Measurements from ENCODE around the gene COL27A1. TPM values are rescaled to one million over a fixed set of nuclear protein-coding genes. Genes with fewer than 3 reads are reported as not detected.

Gene COL27A1
- total RNA-seq: 1 to 10 TPM; 1.0 to 5.7 (median 3.3) TPM

DNA sequence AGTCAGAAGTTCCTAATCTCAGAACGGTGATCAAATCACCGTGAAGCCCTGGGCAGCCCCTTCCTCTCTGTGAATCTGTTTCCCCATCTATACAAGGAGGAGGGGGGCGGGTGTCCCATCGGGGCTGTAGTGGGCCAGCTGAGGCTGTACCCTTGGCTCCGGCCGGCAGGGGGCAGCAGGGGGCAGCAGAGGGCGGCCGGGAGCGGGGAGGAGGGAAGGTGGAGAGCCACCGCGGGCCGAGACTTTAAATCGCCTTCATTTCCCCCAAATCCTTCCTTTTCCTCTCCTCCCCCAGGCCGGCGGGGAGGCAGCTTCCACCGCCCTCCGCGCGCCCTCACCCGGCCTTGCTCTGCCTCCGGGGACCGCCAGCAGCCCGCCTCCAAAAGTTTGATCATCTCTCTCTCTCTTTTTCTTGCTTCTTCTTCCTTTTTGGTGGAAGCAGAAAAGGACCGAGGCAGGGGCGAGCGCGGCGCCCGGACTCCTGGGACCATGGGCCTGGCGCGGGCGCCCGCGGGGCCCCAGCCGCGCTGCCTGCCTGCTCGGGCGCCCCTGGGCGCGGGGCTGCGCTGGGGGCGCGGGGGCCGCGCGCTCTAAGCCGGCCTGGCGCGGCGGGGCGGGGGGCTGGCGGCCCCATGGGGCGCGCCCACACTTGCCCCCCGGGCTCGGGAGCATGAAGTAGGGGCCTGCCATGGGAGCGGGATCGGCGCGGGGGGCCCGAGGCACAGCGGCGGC lies at the start of gene COL27A1:
Gene COL27A1 (plus strand): TSS at position 275 of the 732 bp plus-strand sequence. CDS start 414 bp downstream, at position 689.
- H3K27ac ChIP-seq: peak within 1 kb of the TSS in 3 of 4 donors; percentile 65 to 81 (median 73)
- TF ChIP-seq CTCF (IDR thresholded peaks at IDR 0.05) (peak in 3 of 4 experiments; percentile 89 to 99 (median 93)), POLR2AphosphoS5 (IDR thresholded peaks at IDR 0.05) (no peak), EP300 (IDR thresholded peaks at IDR 0.05) (no peak)
- peak within 1 kb of the TSS; percentile 54 to 66 for H3K4me3 ChIP-seq
- peaks cover 39% of the 10 kb centered on the region for H3K27me3 ChIP-seq
- ATAC-seq: peak; percentile 79
- WGBS, 2 donors (ENCODE audit: low coverage in 1 of 2): 0 to 3% methylated on average over 1 to 6 of the region's 63 CpGs
- H3K4me1 ChIP-seq: peaks cover 0 to 38% (median 18%) of the 10 kb centered on the region in 3 donors
- no peaks in the 10 kb centered on the region for H3K9me3 ChIP-seq
- H3K36me3 ChIP-seq: no peaks in the 10 kb centered on the region

- Histone ChIP-seq H3K27me3 (peaks cover 9% of the 10 kb centered on the region), H3K4me3 (no peak overlapping the region), H3K9me3 (peaks cover 0 to 8% (median 0%) of the 10 kb centered on the region in 3 donors), H3K36me3 (no peaks in the 10 kb centered on the region), H3K27ac (no peak overlapping the region), H3K4me1 (peaks cover 0 to 5% (median 0%) of the 10 kb centered on the region in 3 donors)
- TF ChIP-seq POLR2A (IDR thresholded peaks at IDR 0.05): no peak
- no peak for TF ChIP-seq CTCF (IDR thresholded peaks at IDR 0.05)
- no peak for TF ChIP-seq EP300 (IDR thresholded peaks at IDR 0.05)
- no peak for TF ChIP-seq POLR2AphosphoS5 (IDR thresholded peaks at IDR 0.05)
- 73 to 76% methylated on average over 9 to 11 of the region's 13 CpGs for WGBS, 2 donors (ENCODE audit: low coverage in 1 of 2)
- no peak for ATAC-seq
These were observed 47.9 kb upstream of the COL27A1 start for GRCh38 chr9:114107286-114108001.

DNA sequence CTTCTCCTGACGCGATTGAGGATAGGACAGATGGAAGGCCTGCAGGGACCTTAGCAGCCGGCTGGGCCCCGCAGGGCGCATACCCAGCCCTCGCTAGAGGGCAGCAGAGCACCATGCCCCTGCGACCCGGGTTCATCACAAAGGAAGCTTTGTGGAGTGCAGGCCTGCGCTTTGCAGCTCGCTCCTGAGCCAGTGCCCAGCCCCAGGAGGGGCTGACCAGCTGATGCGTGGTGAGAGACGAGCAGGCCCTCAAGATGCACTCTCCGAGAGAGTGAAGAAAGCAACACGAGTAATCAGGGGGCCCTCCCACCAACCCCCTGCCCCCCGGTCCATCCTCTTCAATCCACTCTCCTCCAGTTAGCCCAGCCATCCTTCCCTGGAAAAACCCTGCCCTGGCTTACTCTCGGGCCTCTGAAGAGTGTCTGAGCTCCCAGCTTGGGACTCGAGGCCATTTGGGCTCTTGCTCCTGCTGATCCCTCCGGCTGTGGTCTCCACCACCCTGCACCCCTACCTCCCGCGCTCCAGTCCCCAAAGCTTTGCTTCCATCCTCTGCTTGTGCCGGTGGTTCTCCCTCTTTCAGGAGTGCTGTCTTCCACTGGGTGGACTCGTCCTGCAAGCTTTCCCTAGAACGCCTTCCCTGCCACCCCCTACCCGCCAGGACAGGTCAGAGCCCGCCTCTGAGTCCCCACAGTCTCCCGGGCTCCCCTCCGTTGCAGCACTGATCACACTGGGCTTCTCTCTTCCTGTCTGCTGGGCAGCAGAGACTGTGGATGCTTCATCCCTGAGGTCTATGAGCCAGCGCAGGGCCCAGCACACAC lies 47.1 kb upstream of the COL27A1 start:
- no peaks in the 10 kb centered on the region for H3K9me3 ChIP-seq
- H3K27ac ChIP-seq: no peak overlapping the region
- H3K27me3 ChIP-seq: peaks cover 11% of the 10 kb centered on the region
- no peaks in the 10 kb centered on the region for H3K36me3 ChIP-seq
- peak; percentile 63 to 94 (median 74) for TF ChIP-seq CTCF (IDR thresholded peaks at IDR 0.05)
- no peak for TF ChIP-seq POLR2A (IDR thresholded peaks at IDR 0.05)
- WGBS, 2 donors (ENCODE audit: low coverage in 1 of 2): 33 to 78% methylated on average over 3 to 7 of the region's 28 CpGs
- ATAC-seq: peak; percentile 74
- H3K4me3 ChIP-seq: no peak overlapping the region
- H3K4me1 ChIP-seq: peaks cover 0 to 13% (median 0%) of the 10 kb centered on the region in 3 donors

DNA sequence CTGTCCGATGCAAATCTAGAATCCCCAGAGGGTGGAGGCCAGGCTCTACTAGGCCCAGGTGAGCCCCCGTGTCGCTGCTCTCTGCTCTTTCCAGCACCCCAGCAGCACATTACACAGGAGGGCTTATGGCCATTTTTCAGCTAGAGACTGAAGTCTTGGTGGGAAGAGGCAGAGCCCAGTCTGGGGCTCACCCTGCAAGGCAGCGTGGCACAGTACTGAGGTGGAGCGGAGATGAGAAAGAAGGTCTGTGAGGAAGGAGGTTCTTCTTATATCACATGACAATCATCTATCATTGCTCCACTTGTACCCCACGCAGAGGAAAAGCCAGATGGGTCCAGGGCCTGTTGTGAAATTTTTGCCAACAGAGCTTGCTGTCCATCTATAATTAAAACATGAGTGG lies 46.2 kb upstream of the COL27A1 start:
- no peak for ATAC-seq
- Histone ChIP-seq H3K36me3 (no peaks in the 10 kb centered on the region), H3K27me3 (peaks cover 20% of the 10 kb centered on the region), H3K4me3 (no peak overlapping the region), H3K9me3 (no peaks in the 10 kb centered on the region), H3K4me1 (peaks cover 0 to 19% (median 5%) of the 10 kb centered on the region in 3 donors), H3K27ac (no peak overlapping the region)
- TF ChIP-seq EP300 (IDR thresholded peaks at IDR 0.05): no peak
- TF ChIP-seq POLR2AphosphoS5 (IDR thresholded peaks at IDR 0.05): no peak
- no peak for TF ChIP-seq CTCF (IDR thresholded peaks at IDR 0.05)
- no peak for TF ChIP-seq POLR2A (IDR thresholded peaks at IDR 0.05)
- 78% methylated on average over 5 of the region's 6 CpGs; no CpG with 5 or more reads in 1 of the 2 donors for WGBS, 2 donors (ENCODE audit: low coverage in 1 of 2)
